Gastrocnemius medialis (tissue), 4 donors: ENCODE results near the gene SLC9A4. TPM values are rescaled to one million over a fixed set of nuclear protein-coding genes. Genes with fewer than 3 reads are reported as not detected.

Experiments used
- ATAC-seq, 2 donors: fragments of 150-250 bp; one replicate each; pipeline ENCODE4 v1.9.1; 2016
- DNase-seq, 2 donors: peaks; one replicate each; pipeline ENCODE4 v3.0.0-alpha.2; 2019
- H3K27ac ChIP-seq, 4 donors: fragments of 200-600 bp; sonication (generic); 1 replicate in 1 of 4; 2 replicates in 3 of 4; pipeline ENCODE4 v1.5.1; 2016 to 2018; ENCODE audit warnings: mild to moderate bottlenecking in 2 of 4, moderate library complexity in 1 of 4
- H3K27me3 ChIP-seq, 3 donors: fragments of 200-600 bp; sonication (generic) in 2 of 3; 1 replicate in 1 of 3; 2 replicates in 2 of 3; pipeline versions ENCODE4 v1.5.1 to v1.6.0; 2016 to 2019; ENCODE audit warnings: mild to moderate bottlenecking in 1 of 3, moderate library complexity in 1 of 3
- H3K36me3 ChIP-seq, 2 donors: fragments of 200-600 bp; sonication (generic) in 1 of 2; one replicate each; pipeline ENCODE4 v1.5.1; 2017 to 2018
- H3K4me1 ChIP-seq, 2 donors: fragments of 200-600 bp; sonication (generic) in 1 of 2; one replicate each; pipeline ENCODE4 v1.5.1; 2016 to 2017; ENCODE audit warnings: mild to moderate bottlenecking in 2 of 2
- H3K4me3 ChIP-seq, 4 donors: fragments of 200-600 bp; sonication (generic) in 3 of 4; 1 replicate in 1 of 4; 2 replicates in 3 of 4; pipeline ENCODE4 v1.5.1; 2016 to 2019; ENCODE audit warnings: mild to moderate bottlenecking in 2 of 4
- H3K9me3 ChIP-seq, 3 donors: fragments of 200-600 bp; sonication (generic) in 2 of 3; 1 replicate in 1 of 3; 2 replicates in 2 of 3; pipeline ENCODE4 v1.5.1; 2016 to 2019
- POLR2A ChIP-seq, 2 donors: fragments of 450-650 bp; IDR thresholded peaks; one replicate each; pipeline ENCODE4 v1.6.1; 2017; ENCODE audit warnings: antibody characterized with exemption in 2 of 2, mild to moderate bottlenecking in 2 of 2, moderate library complexity in 2 of 2
- in situ Hi-C, 4 donors: fragments of 200-750 bp; cut with MboI; loops; one replicate each; pipeline versions ENCODE4 v1.15.0 to v1.8.0; 2017; ENCODE audit warnings: low sequenced_read_pairs in 4 of 4
- intact Hi-C: fragments of 100-400 bp; cut with DNase I; formaldehyde crosslinking; loops from one replicate; pipeline ENCODE4 v1.15.1; 2023; ENCODE audit warnings: low total_unique reads
- total RNA-seq, 4 donors: library from RNA; depleted of rRNA; stranded (reverse); fragments of >200 nt; gene quantifications; one replicate each; pipeline versions ENCODE4 v1.1.0 to v1.2.3, GENCODE V29; 2016
- TF ChIP-seq, protein P1 (sequence below), 5 experiments: fragments of 450-650 bp in 3 of 5; fragments of 200-600 bp in 2 of 5; sonication (generic) in 2 of 5; IDR thresholded peaks in 4 of 5; conservative IDR thresholded peaks in 1 of 5; 1 replicate in 4 of 5; 2 replicates in 1 of 5; pipeline ENCODE4 v1.5.1; 2016 to 2019; ENCODE audit warnings: antibody characterized with exemption in 5 of 5, mild to moderate bottlenecking in 3 of 5, moderate library complexity in 3 of 5

The SLC9A4 gene
- total RNA-seq, 4 donors from 2014 or later: not detected

DNA sequence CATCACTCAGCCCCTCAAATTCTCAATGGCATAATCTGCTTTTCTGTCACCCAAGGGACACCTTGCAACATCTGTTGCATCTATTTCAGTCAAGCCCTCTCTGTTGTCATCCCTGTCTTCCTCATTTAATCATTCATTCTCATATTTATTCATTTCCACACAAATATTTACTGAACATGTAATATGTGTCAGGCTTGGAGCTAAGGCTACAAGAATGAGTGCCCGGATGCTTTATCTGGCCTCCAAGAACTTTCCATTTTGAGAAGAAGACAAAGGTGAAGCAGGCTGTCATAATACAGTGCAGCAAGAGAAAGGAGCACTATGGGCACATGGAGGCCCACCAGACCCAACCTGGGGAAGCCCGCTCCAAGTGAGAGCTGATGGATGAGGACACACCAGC, 34.4 kb upstream of the SLC9A4 start:
- Histone ChIP-seq H3K4me1 (no peaks in the 10 kb centered on the region), H3K4me3 (no peak overlapping the region), H3K36me3 (no peaks in the 10 kb centered on the region), H3K27ac (no peak overlapping the region), H3K9me3 (no peaks in the 10 kb centered on the region), H3K27me3 (no peaks in the 10 kb centered on the region)
- intact Hi-C loops: no loop called here
- DNase-seq: no peak
- no peak for TF ChIP-seq POLR2A (IDR thresholded peaks at IDR 0.05)
- TF ChIP-seq, protein P1, sequence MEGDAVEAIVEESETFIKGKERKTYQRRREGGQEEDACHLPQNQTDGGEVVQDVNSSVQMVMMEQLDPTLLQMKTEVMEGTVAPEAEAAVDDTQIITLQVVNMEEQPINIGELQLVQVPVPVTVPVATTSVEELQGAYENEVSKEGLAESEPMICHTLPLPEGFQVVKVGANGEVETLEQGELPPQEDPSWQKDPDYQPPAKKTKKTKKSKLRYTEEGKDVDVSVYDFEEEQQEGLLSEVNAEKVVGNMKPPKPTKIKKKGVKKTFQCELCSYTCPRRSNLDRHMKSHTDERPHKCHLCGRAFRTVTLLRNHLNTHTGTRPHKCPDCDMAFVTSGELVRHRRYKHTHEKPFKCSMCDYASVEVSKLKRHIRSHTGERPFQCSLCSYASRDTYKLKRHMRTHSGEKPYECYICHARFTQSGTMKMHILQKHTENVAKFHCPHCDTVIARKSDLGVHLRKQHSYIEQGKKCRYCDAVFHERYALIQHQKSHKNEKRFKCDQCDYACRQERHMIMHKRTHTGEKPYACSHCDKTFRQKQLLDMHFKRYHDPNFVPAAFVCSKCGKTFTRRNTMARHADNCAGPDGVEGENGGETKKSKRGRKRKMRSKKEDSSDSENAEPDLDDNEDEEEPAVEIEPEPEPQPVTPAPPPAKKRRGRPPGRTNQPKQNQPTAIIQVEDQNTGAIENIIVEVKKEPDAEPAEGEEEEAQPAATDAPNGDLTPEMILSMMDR (IDR thresholded peaks at IDR 0.05 in 4 of 5, conservative IDR thresholded peaks at IDR 0.05 in 1 of 5): no peak
- in situ Hi-C loops: loop anchor here in 3 of 4 donors (25.0 kb wide), 3 partner anchors 151 to 451 kb away; partner anchors contain the start of gene IL1R2 (in 1 of the 3)
- no peak for ATAC-seq

DNA sequence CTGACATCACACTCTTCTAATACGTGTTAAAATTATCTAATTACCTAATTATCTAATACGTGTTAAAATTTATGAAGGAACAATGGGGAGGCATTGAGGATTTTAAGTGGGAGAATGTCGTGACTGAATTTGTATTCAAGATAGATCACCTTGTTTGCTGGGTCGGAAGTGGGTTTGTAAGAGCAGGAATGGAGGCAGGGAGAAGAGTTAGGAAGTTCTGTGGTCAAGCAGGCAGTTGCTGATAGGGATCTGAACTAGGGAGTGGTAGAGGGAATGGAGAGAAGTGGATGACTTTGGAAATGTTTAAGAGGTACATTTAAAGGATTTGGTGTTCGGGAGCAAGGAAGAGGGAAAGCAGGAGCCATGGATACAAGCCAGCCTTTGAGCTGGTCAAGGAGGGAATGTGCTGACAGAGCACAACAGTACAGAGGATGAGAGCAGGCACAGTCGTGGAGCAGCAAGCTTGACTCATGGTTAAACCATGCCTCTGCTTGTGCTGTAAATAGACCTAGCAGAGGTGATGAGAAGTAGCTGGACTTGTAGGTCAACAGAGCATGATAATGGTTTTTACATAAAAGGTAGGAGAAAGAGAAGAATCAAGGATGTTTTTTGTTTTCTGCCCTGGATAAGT, 33.8 kb upstream of the SLC9A4 start:
- H3K27me3 ChIP-seq: no peaks in the 10 kb centered on the region
- no peak for DNase-seq
- in situ Hi-C loops (loop anchor here in 3 of 4 donors (25.0 kb wide), 3 partner anchors 152 to 452 kb away; partner anchors contain the start of gene IL1R2 (in 1 of the 3)), intact Hi-C loops (no loop called here)
- H3K4me3 ChIP-seq: no peak overlapping the region
- no peaks in the 10 kb centered on the region for H3K9me3 ChIP-seq
- no peak overlapping the region for H3K27ac ChIP-seq
- TF ChIP-seq POLR2A (IDR thresholded peaks at IDR 0.05): no peak
- TF ChIP-seq, protein P1 (IDR thresholded peaks at IDR 0.05 in 4 of 5, conservative IDR thresholded peaks at IDR 0.05 in 1 of 5): no peak
- no peaks in the 10 kb centered on the region for H3K36me3 ChIP-seq
- H3K4me1 ChIP-seq: no peaks in the 10 kb centered on the region
- no peak for ATAC-seq

DNA sequence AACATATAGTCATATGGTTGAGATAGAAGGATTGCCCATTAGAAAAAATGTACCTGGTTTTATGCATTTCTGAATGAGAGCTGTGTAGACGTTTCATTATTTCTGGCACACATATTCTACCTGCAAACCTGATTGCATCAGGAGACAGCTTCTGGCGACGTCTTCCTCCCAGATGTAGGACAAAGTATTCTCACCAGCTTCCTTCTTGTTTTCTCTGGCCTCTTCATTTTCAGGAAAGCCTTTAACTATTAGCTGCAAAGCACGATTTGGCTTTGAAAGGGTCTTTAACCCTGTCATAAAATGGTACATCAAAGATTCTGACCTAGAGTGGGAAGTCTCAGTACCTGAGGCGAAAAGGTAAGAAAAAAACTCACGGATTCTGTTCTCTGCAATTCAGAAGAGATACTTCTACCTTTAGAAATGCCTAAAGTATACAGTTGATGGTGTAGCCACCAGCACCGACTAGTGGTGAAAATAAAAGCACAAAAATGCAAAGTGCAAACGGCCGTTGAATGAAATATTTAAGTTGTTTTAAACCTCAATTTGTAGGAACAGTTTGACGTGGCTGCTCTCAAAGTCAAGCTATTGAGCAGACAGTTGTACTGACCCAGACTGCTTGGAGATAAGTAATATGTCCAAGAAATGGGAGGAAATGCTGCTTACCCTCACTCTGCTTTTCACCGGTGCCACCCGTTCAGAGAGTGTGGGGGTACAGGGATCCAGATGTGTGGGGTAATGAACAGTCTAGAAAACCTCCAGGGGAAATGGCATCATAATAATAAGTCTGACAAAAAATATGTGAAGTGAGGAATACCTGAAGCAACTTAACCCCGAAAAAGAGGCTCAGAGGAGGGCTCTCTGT, 29.8 kb upstream of the SLC9A4 start:
- Histone ChIP-seq H3K36me3 (no peaks in the 10 kb centered on the region), H3K9me3 (no peaks in the 10 kb centered on the region), H3K4me1 (no peaks in the 10 kb centered on the region), H3K4me3 (no peak overlapping the region), H3K27me3 (no peaks in the 10 kb centered on the region), H3K27ac (no peak overlapping the region)
- TF ChIP-seq, protein P1 (IDR thresholded peaks at IDR 0.05 in 4 of 5, conservative IDR thresholded peaks at IDR 0.05 in 1 of 5): peak in 4 of 5 experiments; percentile 7 to 60 (median 39)
- no peak for TF ChIP-seq POLR2A (IDR thresholded peaks at IDR 0.05)
- intact Hi-C loops: loop anchor here (10.0 kb wide), 1 partner anchor 558 kb away; no protein-coding TSS in a partner anchor
- ATAC-seq: no peak
- DNase-seq: no peak
- in situ Hi-C loops: loop anchor here in 3 of 4 donors (10.0 to 25.0 kb wide), 4 partner anchors 156 to 456 kb away; partner anchors contain the start of gene IL1R2 (in 1 of the 3)

DNA sequence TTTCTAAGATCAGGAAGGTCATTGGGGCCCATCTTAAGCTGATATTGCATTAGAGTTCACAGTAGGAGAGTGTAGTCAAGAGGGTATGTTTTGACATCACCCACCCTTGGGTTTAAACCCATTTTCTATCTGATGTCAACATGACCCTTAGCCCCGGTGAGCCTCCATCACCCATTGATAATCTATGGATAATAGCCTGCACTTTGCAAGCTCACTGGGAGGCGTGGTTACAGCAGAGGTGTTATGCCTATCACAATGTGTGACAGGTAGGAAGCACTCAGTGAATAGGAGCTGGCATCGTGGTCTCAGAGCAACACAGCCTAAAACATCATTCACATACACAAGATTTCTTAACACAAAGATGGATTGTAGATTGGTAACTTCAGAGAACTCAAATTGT, 28.8 kb upstream of the SLC9A4 start:
- Histone ChIP-seq H3K4me1 (no peaks in the 10 kb centered on the region), H3K36me3 (no peaks in the 10 kb centered on the region), H3K27ac (no peak overlapping the region), H3K9me3 (no peaks in the 10 kb centered on the region), H3K4me3 (no peak overlapping the region), H3K27me3 (no peaks in the 10 kb centered on the region)
- in situ Hi-C loops (loop anchor here in 3 of 4 donors (10.0 to 25.0 kb wide), 4 partner anchors 157 to 457 kb away; partner anchors contain the start of gene IL1R2 (in 1 of the 3)), intact Hi-C loops (loop anchor here (10.0 kb wide), 1 partner anchor 559 kb away; no protein-coding TSS in a partner anchor)
- no peak for TF ChIP-seq POLR2A (IDR thresholded peaks at IDR 0.05)
- TF ChIP-seq, protein P1 (IDR thresholded peaks at IDR 0.05 in 4 of 5, conservative IDR thresholded peaks at IDR 0.05 in 1 of 5): no peak
- DNase-seq (no peak), ATAC-seq (no peak)
